HG02938 (cell line): ENCODE measurements around the gene ICE2.

ENCODE experiments used
- ATAC-seq: cut with Tn5 transposase; IDR thresholded peaks from one replicate; pipeline ENCODE4 v1.9.1; 2021; ENCODE audit warnings: mild to moderate bottlenecking, moderate library complexity; ENCODE audit not compliant: unreplicated experiment

ICE2 gene

DNA sequence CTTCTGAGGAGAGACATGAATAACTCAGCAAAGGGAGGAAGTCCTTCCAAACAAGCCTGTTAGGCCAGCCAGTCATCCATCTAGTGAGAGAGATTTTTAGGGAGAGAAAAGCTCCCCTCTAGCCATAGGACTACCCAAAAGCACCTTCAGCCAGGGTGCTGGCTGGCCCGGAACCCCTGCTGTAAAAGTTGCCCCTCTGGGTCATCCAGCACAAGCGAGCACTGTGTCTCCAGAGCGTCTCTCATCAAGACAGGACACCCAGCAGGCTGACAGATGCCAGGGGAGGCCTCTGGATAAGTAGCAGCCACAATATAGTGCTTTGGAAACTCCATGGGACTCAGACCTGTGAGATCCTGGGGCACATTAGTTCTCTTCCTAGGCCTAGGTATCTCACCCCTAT lies 105.6 kb downstream of the ICE2 start:
- ATAC-seq, result no peak

DNA sequence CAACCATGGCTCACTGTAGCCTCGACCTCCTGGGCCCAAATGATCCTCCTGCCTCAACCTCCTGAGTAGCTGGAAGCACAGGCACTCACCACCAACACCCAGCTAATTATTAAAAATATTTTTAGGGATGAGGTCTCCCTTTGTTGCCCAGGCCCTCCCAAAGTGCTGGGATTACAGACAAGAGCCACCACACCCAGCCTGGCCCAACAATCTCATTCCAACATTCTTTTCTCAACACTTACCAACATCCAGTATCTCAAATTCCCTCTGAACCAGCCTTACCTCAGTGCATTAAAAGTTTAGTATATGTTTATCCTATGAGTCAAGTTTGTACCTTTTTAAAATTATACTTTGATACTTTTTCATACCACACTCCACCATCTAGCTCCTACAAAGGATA lies 106.2 kb downstream of the ICE2 start:
- ATAC-seq, result no peak

DNA sequence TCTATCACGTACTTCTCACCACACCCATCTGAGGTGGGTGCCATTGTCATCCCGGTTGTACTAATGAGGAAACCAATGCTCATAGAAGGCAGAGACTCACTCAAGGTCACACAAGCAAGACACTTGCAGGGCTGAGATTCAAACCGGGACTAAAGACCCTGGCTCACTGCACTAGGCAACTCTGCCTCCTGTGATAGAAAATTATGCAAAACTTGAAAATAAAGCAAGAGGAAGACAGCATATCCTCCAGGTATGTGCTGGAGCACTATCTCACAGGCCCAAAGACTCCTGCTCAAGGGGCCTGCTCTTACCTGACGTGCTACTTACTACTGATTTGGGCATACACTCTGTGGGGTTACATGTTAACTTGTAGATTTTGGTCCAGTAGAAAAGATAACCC lies 106.7 kb downstream of the ICE2 start:
- ATAC-seq, result no peak

DNA sequence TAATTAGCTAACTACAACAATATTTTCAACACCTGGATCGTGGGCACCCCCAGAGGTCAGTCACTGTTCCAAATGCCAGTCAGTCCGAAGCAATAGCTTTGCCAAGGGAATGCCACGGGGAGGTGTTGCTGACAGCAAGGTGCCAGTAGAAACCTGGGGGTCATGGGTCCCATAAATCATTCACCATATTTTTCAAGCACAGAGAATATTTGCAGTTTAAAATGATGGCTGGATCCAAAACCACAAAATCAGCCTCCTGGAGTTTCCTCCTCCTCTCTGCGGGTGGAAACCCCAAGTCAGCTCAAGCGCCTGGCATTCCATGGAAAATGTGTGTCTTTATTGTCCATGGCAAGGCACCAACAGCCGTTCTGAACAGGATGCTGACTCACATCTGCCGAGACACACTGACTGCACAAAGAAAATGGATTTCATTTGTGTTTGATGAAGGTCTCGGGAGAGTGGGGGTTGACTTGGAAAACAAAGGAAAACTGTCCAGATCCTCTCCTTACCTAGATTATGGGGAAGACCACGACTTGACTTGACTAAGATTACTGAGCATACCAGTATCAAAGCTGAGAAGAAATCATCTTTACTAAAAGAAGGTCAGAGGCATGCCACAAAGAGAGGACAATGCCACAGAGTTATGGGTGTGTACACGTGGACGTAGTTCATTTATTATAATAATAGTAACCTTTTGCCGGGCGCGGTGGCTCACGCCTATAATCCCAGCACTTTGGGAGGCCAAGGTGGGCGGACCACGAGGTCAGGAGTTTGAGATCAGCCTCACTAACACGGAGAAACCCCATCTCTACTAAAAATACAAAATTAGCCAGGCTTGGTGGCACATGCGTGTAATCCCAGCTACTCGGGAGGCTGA lies 107.5 kb downstream of the ICE2 start:
- no peak for ATAC-seq

DNA sequence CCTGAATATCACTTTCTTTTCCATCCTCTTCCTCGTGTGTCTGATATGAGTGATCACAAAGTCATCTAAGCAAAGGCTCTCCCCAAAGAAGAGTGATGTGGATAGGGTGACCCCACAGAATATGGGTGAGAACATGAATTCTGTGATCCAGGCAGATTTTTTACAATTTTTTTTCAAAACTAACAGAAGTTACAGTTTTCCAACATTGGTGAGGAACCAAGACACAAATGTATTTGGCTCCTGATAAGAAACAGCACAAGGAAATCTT lies 108.1 kb downstream of the ICE2 start:
- ATAC-seq, result no peak

DNA sequence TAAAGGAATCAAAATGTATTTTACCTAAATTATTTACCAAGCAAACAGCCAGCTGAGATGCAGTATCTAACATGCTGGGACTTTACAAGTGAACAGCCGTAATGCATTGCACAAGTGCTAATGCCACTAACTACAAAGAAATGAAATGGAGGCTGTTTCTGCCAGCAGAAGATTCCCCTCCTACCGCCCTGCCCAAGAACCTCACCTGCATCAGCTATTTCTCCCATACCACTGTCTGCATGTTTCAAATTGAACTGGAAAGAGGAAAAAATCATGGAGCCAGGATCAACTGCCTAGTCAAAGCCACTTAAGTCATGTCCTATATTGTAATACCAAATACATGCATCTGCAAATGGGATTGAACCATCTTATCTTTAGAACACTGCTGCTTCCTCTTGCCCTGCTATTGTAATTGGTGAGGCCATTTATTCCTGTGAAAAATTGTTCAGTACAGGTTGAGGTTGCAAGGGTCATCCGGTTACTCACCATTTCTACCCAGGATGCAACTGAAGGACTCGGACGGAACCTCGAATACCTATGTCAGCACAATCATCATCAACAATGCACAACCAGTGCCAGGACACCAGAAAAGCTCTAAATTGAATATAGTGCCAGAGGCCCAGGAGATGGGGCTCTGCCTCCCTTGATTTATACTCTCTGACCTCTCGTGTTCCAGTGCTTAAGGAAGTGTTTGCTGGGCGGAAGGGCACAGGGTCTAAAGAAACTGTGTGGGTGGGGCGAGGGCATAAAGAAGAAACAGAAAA lies 108.7 kb downstream of the ICE2 start:
- no peak for ATAC-seq

DNA sequence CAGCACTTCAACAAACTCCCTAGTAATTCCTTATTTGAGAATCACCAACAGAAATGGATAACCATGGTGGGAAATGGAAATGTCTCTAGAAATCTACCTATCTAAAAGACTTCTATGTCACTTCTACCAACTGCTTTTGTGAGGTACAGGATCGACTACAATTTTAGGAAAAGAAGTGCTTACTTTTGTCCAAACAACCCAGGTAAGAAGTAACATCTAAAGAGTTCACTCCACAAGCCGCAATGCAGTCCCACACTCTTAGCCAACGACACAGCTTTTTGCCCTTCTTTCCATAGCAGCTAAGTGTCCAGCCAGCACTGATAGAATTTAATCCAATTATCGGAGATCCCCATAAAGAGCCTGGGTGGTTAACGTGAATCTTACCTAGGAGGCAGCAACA lies 109.2 kb downstream of the ICE2 start:
- ATAC-seq, result no peak
